GM18517 (cell line): ENCODE results near the gene MICAL2.
"Not testable (repeated sequence)": the region's sequence is repeated elsewhere in the genome, so short reads cannot be mapped to it uniquely, and the experiment has no call there.

Source experiments
- ATAC-seq: cut with Tn5 transposase; IDR thresholded peaks from one replicate; pipeline ENCODE4 v1.9.1; 2021; ENCODE audit warnings: mild to moderate bottlenecking, moderate library complexity; ENCODE audit not compliant: unreplicated experiment

MICAL2 gene

DNA sequence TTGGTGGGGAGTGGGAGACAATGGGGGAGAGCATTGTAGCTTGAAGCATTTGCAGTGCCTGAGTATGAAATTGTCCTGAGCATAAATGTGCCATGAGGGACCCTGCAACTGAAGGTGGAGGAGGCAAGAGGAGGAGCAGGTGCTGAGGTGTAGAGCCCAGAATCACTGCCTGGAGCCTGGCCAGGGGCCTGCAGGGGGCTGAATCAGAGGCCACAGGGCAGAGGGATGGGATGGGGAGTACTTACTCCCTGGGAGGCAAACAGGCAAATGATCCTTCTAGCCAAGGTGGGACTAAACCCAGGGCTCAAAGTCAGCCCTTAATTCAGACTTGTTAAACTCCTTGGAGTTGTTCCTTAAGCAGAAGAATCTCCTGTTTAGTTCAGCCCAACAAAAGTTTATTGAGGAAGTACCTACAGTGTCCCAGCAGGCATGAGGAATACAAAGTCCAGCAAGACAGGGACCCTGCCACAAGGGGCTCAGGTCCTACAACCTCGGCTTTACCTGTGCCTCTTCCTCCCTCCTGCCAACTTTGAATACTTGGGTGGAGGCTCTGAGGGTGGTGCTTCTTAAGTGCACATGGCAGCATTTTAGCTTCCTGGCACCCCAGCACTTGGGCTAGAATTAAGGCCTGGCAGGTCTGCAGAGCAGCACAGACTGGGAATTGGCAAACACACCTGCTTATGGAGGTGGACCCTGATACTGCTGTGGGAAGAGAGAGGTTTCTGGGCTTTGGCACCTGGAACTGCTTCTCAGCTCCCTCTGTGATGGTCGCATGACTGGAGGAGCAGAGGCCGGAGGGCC is 20.0 kb downstream of the MICAL2 start:
- ATAC-seq, result no peak

GRCh38 chr11:12131943-12132789 is 21.8 kb downstream of the MICAL2 start:
- ATAC-seq, result no peak

- no peak for ATAC-seq
These were observed 22.4 kb downstream of the MICAL2 start for GRCh38 chr11:12132790-12133145.

DNA sequence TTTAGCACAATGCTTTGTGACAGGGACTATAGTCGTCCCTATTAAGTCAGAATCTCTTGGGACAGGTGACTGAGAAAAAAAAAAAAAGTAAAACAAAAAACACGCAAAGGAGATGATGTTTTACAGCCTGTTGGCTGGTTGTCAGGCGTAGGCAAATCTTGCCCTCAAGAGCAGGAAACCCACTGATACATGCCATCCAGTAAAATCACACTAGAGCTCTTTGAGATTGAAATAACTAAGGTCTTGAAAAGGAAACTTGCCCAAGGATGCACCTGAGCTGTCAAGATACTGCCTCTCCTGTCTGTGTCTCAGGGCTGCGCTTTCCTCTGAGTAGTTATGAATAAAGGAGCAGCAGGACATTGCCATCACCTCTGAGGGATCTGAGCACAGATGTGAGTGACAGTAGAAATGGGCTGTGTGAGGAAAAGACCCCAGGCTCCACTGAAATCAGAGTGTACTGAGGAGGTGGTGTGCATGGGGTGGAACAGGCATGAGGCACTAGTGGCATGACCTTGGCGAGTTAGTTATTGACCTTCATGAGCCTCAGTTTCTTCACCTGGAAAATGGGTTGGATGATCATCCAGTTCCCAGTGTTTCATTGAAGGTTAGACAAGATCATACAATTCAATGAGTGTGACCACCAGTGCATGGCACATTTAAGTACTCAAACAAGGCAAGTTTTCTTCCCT is 23.3 kb downstream of the MICAL2 start:
- no peak for ATAC-seq

DNA sequence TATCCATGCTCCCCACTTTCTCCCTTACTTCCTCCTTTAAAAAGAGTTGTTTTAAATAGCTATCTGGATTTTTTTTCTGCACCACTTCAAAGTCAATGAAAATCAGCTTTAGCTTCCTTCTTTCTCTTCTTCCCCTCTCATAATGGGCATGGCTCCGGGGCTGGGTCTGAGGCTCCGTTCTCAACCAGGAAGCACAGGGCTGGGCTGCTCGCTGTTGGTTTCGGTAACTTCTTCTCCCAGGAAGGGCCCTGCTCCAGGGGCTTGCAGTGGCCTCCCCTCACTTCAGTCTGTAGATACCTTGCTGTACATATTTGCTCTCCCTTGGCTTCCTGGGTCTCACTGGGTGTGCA is 23.8 kb downstream of the MICAL2 start:
- ATAC-seq, result no peak

DNA sequence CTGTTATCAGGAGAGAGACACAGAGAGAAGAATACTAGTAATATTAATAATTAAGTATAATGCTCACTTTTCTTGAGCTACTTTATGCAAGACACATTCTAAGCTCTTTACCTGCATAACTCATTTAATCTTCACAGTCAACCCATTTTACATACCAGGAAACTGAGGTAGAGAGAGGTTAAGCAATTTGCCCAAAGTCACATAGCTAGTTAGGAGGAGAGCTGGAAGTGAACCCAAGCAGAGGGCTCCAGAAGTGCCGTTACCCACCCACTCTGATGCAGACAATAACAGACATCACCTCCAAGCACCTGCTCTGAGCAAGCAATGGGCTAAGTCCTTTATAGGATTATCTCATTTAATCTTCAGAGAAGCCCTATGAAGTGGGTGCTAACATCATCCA is 24.8 kb downstream of the MICAL2 start:
- ATAC-seq, result no peak

DNA sequence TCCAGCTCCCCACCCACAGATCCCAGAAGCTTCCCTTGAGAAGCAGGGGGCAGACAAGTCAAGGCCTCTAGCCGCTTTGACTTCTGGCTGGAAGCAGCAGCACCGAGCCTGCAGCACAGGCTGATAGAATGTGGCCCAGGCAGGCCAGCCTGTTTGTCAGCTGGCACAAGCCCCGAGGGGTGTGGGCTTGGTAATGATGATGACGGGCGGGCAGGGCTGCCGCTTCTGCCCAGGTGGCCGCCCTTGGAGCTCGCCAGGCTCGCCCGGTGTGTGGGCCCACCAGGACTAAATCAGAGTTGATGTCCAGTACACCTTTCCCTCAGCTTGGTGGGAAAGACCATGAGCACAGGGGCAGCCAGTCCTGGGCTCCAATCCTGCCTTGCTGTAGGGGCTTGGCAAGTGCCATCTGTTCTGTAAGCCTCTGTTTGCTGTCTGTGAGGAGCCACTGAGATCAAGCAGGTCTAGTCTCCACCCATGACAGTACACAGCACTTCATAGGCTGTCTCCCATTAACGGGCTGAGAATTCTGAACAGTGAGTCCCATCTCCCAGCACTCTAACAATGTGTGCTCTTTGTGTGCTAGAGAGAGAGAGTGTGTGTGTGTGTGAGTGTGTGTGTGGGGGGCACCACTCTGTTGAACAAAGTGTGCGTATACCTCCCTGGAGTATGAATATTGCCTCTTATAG is 26.8 kb downstream of the MICAL2 start:
- no peak for ATAC-seq

GRCh38 chr11:12137938-12138731 is 27.7 kb downstream of the MICAL2 start:
- no peak for ATAC-seq

DNA sequence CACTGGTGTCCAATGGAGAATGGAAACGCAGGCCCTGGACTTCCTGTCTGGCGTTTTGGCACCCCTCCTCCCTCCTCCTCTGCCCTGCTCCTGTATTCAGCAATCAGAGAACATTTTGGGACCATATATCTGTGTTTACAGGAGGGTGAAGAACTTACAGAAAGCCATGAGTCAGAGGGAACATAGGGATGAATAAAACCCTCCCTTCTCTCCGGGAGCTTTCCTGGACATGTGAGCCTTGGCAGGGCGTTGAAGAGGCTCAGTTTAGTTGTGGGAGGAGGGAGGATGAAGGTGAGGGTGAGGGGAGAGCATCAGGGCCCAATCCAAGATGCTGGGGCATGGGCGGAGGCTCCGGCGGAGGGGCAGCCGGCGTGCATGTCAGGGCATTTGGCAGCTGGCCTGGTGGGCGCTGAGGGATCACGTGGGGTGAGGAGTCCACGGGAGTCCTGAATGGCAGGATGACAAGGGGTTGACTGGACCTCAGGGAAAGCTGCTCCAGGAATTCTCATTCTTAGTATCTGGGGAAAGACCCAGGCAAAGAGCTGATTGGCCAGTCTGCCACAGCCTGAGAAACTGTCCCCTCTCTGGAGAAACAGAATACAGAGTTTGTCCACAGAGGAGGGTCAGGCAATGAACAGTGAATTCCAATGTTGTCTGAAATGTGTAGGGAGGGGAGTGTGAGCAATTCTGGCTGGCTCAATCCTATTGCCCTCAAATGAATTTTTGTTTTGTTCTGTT is 28.9 kb downstream of the MICAL2 start:
- ATAC-seq, result no peak

GRCh38 chr11:12140186-12140793 is 29.9 kb downstream of the MICAL2 start:
- no peak for ATAC-seq

DNA sequence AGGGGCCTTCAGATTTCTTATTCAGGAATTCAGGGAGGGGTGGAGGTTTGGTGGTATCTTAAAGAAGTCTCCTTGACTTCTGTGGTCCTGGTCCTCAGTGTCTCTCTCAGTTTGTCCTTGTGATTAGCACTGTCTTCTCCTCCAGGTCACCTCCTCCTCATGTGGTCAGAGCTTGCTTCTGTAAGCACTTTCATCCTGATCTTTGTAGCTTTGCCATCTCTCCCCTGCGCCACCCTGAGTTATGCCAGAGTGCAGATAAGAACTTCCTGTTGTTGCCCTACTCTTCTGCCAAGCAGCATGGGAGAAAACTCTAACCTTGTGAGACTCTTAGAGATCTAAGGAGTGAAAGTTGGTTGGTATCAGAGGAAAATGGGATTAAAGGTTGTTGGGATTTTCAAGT is 30.9 kb downstream of the MICAL2 start:
- no peak for ATAC-seq

- no peak for ATAC-seq
These were observed 31.8 kb downstream of the MICAL2 start for GRCh38 chr11:12142176-12142575.

DNA sequence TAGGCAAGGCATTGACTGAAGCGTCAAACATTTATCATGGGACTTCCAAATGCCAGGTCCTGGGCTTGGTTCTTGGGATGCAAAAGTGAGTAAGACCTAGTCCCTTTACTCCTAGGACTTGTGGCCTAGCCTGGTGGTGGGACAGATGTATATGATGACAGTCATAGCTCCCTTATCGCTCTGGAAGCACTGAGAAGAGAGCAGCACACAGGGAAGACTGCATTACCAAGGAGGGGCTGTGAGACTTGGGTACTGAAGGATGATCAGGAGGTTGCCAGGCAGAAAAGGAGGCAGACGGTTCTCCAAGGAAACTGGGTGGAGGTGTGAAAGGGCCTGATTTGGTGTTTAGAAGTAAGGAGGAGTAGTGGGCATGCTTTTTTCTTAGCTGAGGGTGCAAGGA is 32.5 kb downstream of the MICAL2 start:
- ATAC-seq, result no peak

DNA sequence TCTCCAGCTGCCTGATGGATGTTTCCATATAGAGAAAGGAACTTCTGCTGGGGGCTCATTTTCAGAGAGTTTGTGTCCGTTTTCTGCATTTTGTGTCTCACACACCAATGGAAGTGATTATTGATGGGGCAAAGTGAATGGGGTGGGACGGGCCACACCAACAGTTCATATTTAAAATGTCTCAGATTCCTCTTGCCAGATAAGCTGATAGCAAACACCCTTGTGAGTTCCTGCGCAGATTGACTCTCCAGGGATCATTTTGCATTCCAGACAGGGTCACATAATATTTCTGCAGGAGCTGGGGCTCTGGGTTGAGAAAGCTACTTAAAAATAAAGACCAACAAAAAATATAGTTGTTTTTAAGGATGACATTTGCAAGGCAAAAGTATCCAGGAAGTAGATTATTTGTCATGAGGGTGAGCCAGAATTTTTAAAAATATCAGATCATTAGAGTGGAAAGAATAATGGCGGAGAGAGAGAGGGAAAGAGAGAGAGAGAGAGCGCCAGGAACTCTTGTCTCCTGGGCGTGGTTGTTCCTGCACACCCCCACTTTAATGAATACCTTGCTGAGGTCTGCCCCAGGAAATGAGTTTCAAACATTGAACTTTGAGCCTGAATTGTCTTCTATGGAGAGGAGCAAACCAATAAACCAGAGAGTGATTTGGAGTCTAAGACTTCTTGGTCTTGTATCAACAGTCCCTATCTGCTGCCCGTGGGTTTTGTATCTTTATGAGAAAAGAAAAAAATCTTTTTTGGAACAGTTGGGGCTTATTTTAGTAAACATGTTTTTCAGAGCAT is 33.3 kb downstream of the MICAL2 start:
- ATAC-seq, result no peak

GRCh38 chr11:12144330-12145174 is 34.2 kb downstream of the MICAL2 start:
- no peak for ATAC-seq

DNA sequence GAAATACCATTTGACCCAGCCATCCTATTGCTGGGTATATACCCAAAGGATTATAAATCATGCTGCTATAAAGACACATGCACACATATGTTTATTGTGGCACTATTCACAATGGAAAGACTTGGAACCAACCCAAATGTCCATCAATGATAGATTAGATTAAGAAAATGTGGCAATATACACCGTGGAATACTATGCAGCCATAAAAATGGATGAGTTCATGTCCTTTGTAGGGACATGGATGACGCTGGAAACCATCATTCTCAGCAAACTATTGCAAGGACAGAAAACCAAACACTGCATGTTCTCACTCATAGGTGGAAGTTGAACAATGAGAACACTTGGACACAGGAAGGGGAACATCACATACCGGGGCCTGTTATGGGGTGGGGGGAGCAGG is 36.3 kb downstream of the MICAL2 start:
- ATAC-seq, result not testable (repeated sequence)

DNA sequence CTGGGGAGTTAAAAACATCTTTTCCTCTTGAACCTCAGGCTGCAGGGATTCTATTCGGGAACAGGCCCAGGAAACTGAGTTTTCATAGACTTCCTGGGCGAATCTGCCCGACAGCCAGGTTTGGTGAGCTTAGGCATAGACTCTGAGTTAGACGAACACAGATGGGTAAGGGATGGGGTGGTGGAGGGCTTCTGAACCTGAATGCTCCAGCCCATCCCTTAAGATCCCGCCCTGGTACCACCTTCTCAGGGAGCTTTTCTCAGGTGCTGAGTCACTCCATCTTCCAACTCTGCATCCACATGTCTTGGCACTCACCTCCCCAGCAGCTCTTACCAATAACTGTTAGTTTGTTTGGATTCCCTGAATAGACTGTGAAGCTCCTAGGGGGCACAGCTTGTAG is 37.4 kb downstream of the MICAL2 start:
- ATAC-seq, result no peak

DNA sequence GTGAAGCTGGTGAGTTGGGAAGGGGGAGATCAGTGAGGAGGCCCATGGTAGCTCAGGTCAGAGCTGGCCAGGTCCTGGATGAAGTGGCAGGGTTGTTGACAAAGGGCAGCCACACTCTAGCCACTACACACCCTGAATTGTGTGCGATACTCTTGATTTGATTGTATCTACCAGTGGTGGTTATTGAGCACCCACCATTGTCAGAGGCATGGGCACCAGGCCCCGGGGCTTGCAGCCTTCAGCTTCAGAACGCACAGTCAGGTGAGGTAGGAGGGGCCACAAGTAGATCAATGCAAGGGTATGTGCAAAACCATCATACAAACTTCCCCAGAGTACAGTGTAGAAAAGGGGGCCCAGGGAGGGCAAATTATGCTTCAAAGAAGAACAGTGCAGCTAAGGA is 38.1 kb downstream of the MICAL2 start:
- ATAC-seq, result no peak
